SK-N-SH treated with all-trans-retinoic acid at 6 μM for 48 hours (cell line): Measurements from ENCODE around the gene SPOCK1.

Source experiments
- ATAC-seq: fragments of 200-7000 bp; cut with Tn5 transposase; 3 replicates; pipeline ENCODE4 v1.9.1; 2020; ENCODE audit warnings: mild to moderate bottlenecking, moderate library complexity
- BACH2 ChIP-seq: fragments of 250-450 bp; sonication (Bioruptor Pico); IDR thresholded peaks from 2 replicates; pipeline ENCODE4 v1.9.0; 2021; ENCODE audit warnings: mild to moderate bottlenecking, borderline replicate concordance
- CSDC2 ChIP-seq: fragments of 250-450 bp; sonication (Bioruptor Pico); IDR thresholded peaks from 2 replicates; pipeline ENCODE4 v1.5.0; 2020; ENCODE audit warnings: mild to moderate bottlenecking, moderate library complexity
- GLIS3 ChIP-seq: fragments of 250-450 bp; sonication (Bioruptor Pico); IDR thresholded peaks from 2 replicates; pipeline ENCODE4 v1.5.0; 2020; ENCODE audit warnings: mild to moderate bottlenecking, moderate library complexity
- ISL1 ChIP-seq: fragments of 250-450 bp; sonication (Bioruptor Pico); IDR thresholded peaks from 2 replicates; pipeline ENCODE4 v2.1.2; 2022; ENCODE audit warnings: mild to moderate bottlenecking, moderate library complexity
- OSR1 ChIP-seq: fragments of 250-450 bp; sonication (Bioruptor Pico); IDR thresholded peaks from 2 replicates; pipeline ENCODE4 v1.8.0; 2022; ENCODE audit warnings: moderate library complexity, mild to moderate bottlenecking, inconsistent platforms
- PPARA ChIP-seq: fragments of 250-450 bp; sonication (Bioruptor Pico); IDR thresholded peaks from 2 replicates; pipeline ENCODE4 v1.5.0; 2020; ENCODE audit warnings: mild to moderate bottlenecking, borderline replicate concordance
- RARB ChIP-seq: fragments of 250-450 bp; sonication (Bioruptor Pico); IDR thresholded peaks from 2 replicates; pipeline ENCODE4 v1.8.0; 2021; ENCODE audit warnings: mild to moderate bottlenecking, moderate library complexity
- SNAI2 ChIP-seq: fragments of 250-450 bp; sonication (Bioruptor Pico); IDR thresholded peaks from 2 replicates; pipeline ENCODE4 v1.5.0; 2020; ENCODE audit warnings: mild to moderate bottlenecking, moderate library complexity
- TCF4 ChIP-seq: fragments of 250-450 bp; sonication (Bioruptor Pico); IDR thresholded peaks from 2 replicates; pipeline ENCODE4 v1.8.0; 2021; ENCODE audit warnings: mild to moderate bottlenecking, moderate library complexity, borderline replicate concordance
- TOX ChIP-seq: fragments of 250-450 bp; sonication (Bioruptor Pico); IDR thresholded peaks from 2 replicates; pipeline ENCODE4 v1.8.0; 2021; ENCODE audit warnings: mild to moderate bottlenecking, moderate library complexity, borderline replicate concordance
- ZFP3 ChIP-seq: fragments of 250-450 bp; sonication (Bioruptor Pico); IDR thresholded peaks from 2 replicates; pipeline ENCODE4 v1.5.0; 2020; ENCODE audit warnings: mild to moderate bottlenecking, moderate library complexity
- ZFP30 ChIP-seq: fragments of 450-650 bp; formaldehyde crosslinking; IDR thresholded peaks from 2 replicates; pipeline ENCODE4 v1.5.0; 2022; ENCODE audit warnings: mild to moderate bottlenecking, moderate library complexity
- ZNF565 ChIP-seq: fragments of 450-650 bp; formaldehyde crosslinking; conservative IDR thresholded peaks from 2 replicates; pipeline ENCODE4 v1.5.0; 2020; ENCODE audit warnings: low read depth, mild to moderate bottlenecking, moderate library complexity
- ZNF8 ChIP-seq: fragments of 450-650 bp; formaldehyde crosslinking; IDR thresholded peaks from 2 replicates; pipeline ENCODE4 v1.5.0; 2020; ENCODE audit warnings: mild to moderate bottlenecking, moderate library complexity
- TF ChIP-seq, protein P1 (sequence below): fragments of 250-450 bp; sonication (Bioruptor Pico); IDR thresholded peaks from 2 replicates; pipeline ENCODE4 v1.5.0; 2020; ENCODE audit warnings: mild to moderate bottlenecking, moderate library complexity
- TF ChIP-seq, protein P2 (sequence below): fragments of 250-450 bp; sonication (Bioruptor Pico); IDR thresholded peaks from 2 replicates; pipeline ENCODE4 v1.8.0; 2020; ENCODE audit warnings: mild to moderate bottlenecking, moderate library complexity, borderline replicate concordance
- TF ChIP-seq, protein P3 (sequence below): fragments of 250-450 bp; sonication (Bioruptor Pico); IDR thresholded peaks from 2 replicates; pipeline ENCODE4 v1.8.0; 2021; ENCODE audit warnings: low read depth, mild to moderate bottlenecking, moderate library complexity, borderline replicate concordance
- TF ChIP-seq, protein P4 (sequence below): fragments of 250-450 bp; sonication (Bioruptor Pico); IDR thresholded peaks from 2 replicates; pipeline ENCODE4 v1.5.1; 2020; ENCODE audit warnings: low read depth, mild to moderate bottlenecking, moderate library complexity

The SPOCK1 gene

DNA sequence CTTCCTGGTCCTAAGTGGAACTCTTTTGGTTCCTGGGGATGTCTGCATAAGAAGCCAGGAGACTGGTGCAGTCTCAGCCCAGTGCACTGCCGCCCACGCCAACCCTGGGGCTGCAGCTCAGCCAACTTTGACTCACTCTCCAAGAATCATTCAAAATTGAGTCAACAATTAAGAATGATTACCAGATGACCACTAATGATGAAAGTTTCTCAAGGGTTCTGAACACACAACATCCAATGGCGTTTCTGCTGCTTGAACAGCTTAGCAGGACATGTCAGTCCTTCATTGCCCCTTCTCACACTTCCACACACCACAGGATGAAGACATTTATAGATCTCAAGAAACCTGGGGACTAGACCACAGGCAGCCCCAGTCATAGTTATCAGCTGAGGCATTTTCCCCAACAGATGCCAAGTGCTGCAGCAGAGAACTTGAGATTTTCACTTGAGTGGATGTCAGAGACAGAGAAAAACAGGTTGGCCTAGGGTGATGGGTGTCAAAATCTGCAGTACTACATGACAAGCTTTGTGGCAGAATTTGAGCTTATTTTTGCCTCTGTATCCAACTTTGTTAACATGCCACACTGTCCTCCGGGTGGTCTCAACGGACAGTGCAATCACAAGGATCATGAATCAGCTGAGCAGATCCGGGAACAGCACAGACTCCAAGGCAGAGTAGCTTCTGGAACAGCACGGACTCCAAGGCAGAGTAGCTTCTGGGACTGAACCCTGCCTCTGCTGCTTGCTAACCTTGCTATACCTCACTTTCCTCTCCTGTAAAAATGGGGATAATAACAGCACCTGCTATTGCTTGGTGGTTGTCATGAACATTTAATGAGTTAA, 356.1 kb downstream of the SPOCK1 start:
- ATAC-seq = peak; percentile 78
- TF ChIP-seq TOX (CRISPR knock-in tag) (no peak), OSR1 (CRISPR knock-in tag) (no peak), ZFP3 (CRISPR knock-in tag) (no peak), GLIS3 (CRISPR knock-in tag) (no peak), CSDC2 (no peak), ZFP30 (CRISPR knock-in tag) (no peak)
- TF ChIP-seq, protein P1, sequence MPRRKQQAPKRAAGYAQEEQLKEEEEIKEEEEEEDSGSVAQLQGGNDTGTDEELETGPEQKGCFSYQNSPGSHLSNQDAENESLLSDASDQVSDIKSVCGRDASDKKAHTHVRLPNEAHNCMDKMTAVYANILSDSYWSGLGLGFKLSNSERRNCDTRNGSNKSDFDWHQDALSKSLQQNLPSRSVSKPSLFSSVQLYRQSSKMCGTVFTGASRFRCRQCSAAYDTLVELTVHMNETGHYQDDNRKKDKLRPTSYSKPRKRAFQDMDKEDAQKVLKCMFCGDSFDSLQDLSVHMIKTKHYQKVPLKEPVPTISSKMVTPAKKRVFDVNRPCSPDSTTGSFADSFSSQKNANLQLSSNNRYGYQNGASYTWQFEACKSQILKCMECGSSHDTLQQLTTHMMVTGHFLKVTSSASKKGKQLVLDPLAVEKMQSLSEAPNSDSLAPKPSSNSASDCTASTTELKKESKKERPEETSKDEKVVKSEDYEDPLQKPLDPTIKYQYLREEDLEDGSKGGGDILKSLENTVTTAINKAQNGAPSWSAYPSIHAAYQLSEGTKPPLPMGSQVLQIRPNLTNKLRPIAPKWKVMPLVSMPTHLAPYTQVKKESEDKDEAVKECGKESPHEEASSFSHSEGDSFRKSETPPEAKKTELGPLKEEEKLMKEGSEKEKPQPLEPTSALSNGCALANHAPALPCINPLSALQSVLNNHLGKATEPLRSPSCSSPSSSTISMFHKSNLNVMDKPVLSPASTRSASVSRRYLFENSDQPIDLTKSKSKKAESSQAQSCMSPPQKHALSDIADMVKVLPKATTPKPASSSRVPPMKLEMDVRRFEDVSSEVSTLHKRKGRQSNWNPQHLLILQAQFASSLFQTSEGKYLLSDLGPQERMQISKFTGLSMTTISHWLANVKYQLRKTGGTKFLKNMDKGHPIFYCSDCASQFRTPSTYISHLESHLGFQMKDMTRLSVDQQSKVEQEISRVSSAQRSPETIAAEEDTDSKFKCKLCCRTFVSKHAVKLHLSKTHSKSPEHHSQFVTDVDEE (CRISPR knock-in tag) = no peak

DNA sequence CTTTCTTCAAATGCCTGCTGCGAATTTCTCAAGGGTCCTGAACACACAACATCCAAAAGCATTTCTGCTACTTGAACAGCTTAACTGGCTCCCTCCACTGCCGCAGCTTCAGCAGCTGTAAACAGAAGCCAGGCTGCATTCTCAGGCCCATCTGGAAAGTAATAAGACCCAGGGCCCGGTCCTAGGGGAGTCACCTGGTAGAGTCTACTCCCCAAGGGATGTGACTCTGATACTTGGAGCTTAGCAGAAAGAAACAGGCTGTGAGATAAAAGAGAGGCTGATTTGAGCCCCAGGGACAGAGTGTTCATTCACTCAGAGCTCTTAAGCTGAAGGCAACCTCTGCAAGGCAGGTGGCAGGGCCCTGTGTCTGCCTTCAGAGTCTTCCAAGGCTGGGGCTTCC, 356.8 kb downstream of the SPOCK1 start:
- ATAC-seq = peak; percentile 21; the same call in 2 of the 3 replicates
- TF ChIP-seq GLIS3 (CRISPR knock-in tag) = no peak
- TF ChIP-seq, protein P2, sequence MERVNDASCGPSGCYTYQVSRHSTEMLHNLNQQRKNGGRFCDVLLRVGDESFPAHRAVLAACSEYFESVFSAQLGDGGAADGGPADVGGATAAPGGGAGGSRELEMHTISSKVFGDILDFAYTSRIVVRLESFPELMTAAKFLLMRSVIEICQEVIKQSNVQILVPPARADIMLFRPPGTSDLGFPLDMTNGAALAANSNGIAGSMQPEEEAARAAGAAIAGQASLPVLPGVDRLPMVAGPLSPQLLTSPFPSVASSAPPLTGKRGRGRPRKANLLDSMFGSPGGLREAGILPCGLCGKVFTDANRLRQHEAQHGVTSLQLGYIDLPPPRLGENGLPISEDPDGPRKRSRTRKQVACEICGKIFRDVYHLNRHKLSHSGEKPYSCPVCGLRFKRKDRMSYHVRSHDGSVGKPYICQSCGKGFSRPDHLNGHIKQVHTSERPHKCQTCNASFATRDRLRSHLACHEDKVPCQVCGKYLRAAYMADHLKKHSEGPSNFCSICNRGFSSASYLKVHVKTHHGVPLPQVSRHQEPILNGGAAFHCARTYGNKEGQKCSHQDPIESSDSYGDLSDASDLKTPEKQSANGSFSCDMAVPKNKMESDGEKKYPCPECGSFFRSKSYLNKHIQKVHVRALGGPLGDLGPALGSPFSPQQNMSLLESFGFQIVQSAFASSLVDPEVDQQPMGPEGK (CRISPR knock-in tag) = no peak
- no peak for TF ChIP-seq CSDC2
- TF ChIP-seq ZNF565 = no peak
- no peak for TF ChIP-seq BACH2 (CRISPR knock-in tag)
- TF ChIP-seq RARB (CRISPR knock-in tag) = no peak
- TF ChIP-seq, protein P3, sequence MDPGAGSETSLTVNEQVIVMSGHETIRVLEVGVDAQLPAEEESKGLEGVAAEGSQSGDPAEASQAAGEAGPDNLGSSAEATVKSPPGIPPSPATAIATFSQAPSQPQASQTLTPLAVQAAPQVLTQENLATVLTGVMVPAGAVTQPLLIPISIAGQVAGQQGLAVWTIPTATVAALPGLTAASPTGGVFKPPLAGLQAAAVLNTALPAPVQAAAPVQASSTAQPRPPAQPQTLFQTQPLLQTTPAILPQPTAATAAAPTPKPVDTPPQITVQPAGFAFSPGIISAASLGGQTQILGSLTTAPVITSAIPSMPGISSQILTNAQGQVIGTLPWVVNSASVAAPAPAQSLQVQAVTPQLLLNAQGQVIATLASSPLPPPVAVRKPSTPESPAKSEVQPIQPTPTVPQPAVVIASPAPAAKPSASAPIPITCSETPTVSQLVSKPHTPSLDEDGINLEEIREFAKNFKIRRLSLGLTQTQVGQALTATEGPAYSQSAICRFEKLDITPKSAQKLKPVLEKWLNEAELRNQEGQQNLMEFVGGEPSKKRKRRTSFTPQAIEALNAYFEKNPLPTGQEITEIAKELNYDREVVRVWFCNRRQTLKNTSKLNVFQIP (CRISPR knock-in tag) = no peak

DNA sequence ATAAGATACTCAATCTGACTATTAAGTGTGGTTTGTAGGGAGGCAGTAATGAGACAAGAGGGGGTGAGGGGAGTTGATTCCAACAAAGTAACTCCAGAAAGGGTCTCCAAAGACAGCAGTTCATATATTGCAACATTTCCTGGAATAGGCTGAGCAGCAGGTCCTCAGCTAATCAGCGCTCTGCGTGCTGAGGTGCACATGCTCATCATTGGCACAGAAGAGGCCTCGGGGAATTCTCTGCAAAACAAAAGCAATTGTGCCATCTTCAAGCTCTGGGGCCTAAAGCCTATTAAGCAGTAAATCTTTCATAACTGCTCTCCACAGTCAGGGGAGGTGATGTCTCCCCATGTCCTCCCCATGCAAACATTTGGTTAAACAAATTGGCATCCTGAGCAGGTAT, 357.3 kb downstream of the SPOCK1 start:
- ATAC-seq = no peak
- no peak for TF ChIP-seq ISL1 (CRISPR knock-in tag)
- TF ChIP-seq TCF4 = no peak

DNA sequence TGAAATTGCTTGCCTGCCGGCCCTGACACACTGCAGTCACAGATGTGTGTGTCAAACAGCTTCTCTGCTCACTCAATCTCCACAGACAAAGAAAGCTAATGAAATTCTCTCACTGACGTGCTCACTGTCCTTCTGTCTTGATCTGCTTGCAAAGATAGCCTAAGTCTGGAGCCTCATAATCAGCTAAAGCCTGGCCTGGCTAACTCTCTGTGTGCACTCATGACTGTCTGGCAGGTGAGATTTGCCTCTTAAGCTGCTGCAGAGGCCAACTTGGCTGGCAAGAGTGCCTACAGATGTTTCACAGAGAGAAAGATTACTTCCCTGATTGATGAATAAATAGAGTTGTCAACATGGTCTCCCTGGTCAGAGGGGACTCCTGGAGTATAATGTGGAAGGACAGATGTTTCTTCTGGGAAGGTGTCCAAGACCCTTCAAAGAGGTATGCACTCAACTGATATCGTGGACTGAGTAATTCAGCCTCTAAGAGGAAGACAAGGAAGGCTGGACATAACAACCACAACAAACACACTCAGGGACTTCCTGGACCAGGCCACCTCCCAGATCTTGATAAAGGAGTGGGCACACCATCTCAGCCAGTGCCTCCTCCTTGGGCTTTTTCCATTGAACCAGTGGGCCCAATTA, 362.0 kb downstream of the SPOCK1 start:
- ATAC-seq = no peak
- TF ChIP-seq PPARA (CRISPR knock-in tag) (no peak), RARB (CRISPR knock-in tag) (no peak), GLIS3 (CRISPR knock-in tag) (no peak), SNAI2 (CRISPR knock-in tag) (no peak), ZFP3 (CRISPR knock-in tag) (no peak), BACH2 (CRISPR knock-in tag) (no peak), ZNF565 (no peak), OSR1 (CRISPR knock-in tag) (no peak), ZFP30 (CRISPR knock-in tag) (no peak), ZNF8 (no peak), ISL1 (CRISPR knock-in tag) (no peak), TOX (CRISPR knock-in tag) (no peak), TCF4 (no peak)
- TF ChIP-seq, protein P4, sequence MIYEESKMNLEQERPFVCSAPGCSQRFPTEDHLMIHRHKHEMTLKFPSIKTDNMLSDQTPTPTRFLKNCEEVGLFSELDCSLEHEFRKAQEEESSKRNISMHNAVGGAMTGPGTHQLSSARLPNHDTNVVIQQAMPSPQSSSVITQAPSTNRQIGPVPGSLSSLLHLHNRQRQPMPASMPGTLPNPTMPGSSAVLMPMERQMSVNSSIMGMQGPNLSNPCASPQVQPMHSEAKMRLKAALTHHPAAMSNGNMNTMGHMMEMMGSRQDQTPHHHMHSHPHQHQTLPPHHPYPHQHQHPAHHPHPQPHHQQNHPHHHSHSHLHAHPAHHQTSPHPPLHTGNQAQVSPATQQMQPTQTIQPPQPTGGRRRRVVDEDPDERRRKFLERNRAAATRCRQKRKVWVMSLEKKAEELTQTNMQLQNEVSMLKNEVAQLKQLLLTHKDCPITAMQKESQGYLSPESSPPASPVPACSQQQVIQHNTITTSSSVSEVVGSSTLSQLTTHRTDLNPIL (CRISPR knock-in tag) = no peak
- TF ChIP-seq, protein P1 (CRISPR knock-in tag) = no peak
- TF ChIP-seq, protein P3 (CRISPR knock-in tag) = no peak
- TF ChIP-seq, protein P2 (CRISPR knock-in tag) = no peak
